HepG2 (cell line): ENCODE measurements around the gene HYCC2.

Source experiments
- MBNL3 ChIP-seq: fragments of 250-450 bp; sonication (Bioruptor Pico); conservative IDR thresholded peaks from 2 replicates; pipeline ENCODE4 v1.8.0; 2022; ENCODE audit warnings: mild to moderate bottlenecking, inconsistent platforms
- POLR2A ChIP-seq, 2 experiments: IDR thresholded peaks; 2 replicates each; pipeline ENCODE4 v1.6.1; 2011; ENCODE audit warnings: low read depth in 2 of 2, low read length in 2 of 2, mild to moderate bottlenecking in 1 of 2, moderate library complexity in 1 of 2; ENCODE audit not compliant: insufficient read depth in 1 of 2
- ZNF292 ChIP-seq: sonication (generic); formaldehyde crosslinking; IDR thresholded peaks from 2 replicates; pipeline ENCODE4 v1.8.1; 2022; ENCODE audit warnings: mild to moderate bottlenecking, low read depth, missing genetic modification reagents, borderline replicate concordance
- ZNF335 ChIP-seq: sonication (generic); formaldehyde crosslinking; IDR thresholded peaks from 2 replicates; pipeline ENCODE4 v1.4.0; 2020; ENCODE audit warnings: missing genetic modification reagents

DNA sequence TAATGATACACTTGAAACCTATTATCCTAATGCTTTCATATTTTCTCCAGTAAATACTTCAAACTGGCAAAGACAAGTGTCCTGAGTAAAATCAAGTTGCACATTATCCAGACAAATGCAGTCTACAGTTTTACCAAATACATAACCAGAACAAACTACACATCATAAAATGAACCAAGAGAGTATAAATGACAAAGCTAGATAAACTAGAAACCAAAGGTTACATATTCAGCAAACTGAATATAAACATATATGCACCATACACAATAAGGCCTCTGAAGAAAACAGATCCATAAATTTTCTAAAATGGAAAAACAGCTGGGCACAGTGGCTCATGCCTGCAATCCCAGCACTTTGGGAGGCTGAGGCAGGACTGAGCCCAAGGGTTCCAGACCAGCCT is 47.0 kb downstream of the HYCC2 start:
- TF ChIP-seq MBNL3 (CRISPR knock-in tag) = no peak
- no peak for TF ChIP-seq ZNF335
- no peak for TF ChIP-seq ZNF292
- no peak for TF ChIP-seq POLR2A (IDR thresholded peaks at IDR 0.05; ENCODE audit: insufficient read depth in 1 of 2, low read depth in 2 of 2, low read length in 2 of 2)
